Vagina (tissue), 2 donors: ENCODE results near the gene FAM53A. TPM values are rescaled to one million over a fixed set of nuclear protein-coding genes. Genes with fewer than 3 reads are reported as not detected.
"Not testable (repeated sequence)": the region's sequence is repeated elsewhere in the genome, so short reads cannot be mapped to it uniquely, and the experiment has no call there.

ENCODE experiments used
- DNase-seq, 2 donors: peaks; one replicate each; pipeline ENCODE4 v3.0.0-alpha.2; 2017; ENCODE audit errors: extremely low spot score in 2 of 2
- H3K27ac ChIP-seq: fragments of 200-600 bp; sonication (generic); one replicate; pipeline ENCODE4 v1.5.1; 2019
- H3K27me3 ChIP-seq: fragments of 200-600 bp; sonication (generic); one replicate; pipeline ENCODE4 v1.5.1; 2019
- H3K36me3 ChIP-seq, 2 donors: fragments of 200-600 bp; sonication (generic); one replicate each; pipeline ENCODE4 v1.5.1; 2017 to 2019
- H3K4me1 ChIP-seq: fragments of 200-600 bp; sonication (generic); one replicate; pipeline ENCODE4 v1.5.1; 2019
- H3K4me3 ChIP-seq, 2 donors: fragments of 200-600 bp; sonication (generic); 1 replicate in 1 of 2; 2 replicates in 1 of 2; pipeline ENCODE4 v1.5.1; 2016 to 2019
- H3K9me3 ChIP-seq: fragments of 200-600 bp; sonication (generic); one replicate; pipeline ENCODE4 v1.5.1; 2019
- POLR2A ChIP-seq, 2 donors: fragments of 450-650 bp; IDR thresholded peaks; one replicate each; pipeline ENCODE4 v1.6.1; 2017; ENCODE audit warnings: antibody characterized with exemption in 2 of 2, mild to moderate bottlenecking in 2 of 2, moderate library complexity in 2 of 2
- POLR2AphosphoS5 ChIP-seq, 2 donors: sonication (generic); formaldehyde crosslinking; IDR thresholded peaks; one replicate each; pipeline ENCODE4 v1.9.0; 2017; ENCODE audit warnings: antibody characterized with exemption in 2 of 2, mild to moderate bottlenecking in 2 of 2, low read depth in 1 of 2; ENCODE audit not compliant: insufficient read depth in 1 of 2
- intact Hi-C: fragments of 100-400 bp; cut with DNase I; formaldehyde crosslinking; loops from one replicate; pipeline ENCODE4 v1.15.1; 2023
- total RNA-seq: library from RNA; depleted of rRNA; stranded (reverse); fragments of >200 nt; gene quantifications from one replicate; pipeline ENCODE4 v1.2.3, GENCODE V29; 2016
- TF ChIP-seq, protein P1 (sequence below), 3 experiments: fragments of 450-650 bp in 2 of 3; fragments of 200-600 bp in 1 of 3; sonication (generic) in 1 of 3; IDR thresholded peaks; one replicate each; pipeline ENCODE4 v1.5.1; 2017 to 2019; ENCODE audit warnings: antibody characterized with exemption in 3 of 3, mild to moderate bottlenecking in 2 of 3, moderate library complexity in 2 of 3

The FAM53A gene
- total RNA-seq, 1 donor from 2014 or later: 13.8 TPM

DNA sequence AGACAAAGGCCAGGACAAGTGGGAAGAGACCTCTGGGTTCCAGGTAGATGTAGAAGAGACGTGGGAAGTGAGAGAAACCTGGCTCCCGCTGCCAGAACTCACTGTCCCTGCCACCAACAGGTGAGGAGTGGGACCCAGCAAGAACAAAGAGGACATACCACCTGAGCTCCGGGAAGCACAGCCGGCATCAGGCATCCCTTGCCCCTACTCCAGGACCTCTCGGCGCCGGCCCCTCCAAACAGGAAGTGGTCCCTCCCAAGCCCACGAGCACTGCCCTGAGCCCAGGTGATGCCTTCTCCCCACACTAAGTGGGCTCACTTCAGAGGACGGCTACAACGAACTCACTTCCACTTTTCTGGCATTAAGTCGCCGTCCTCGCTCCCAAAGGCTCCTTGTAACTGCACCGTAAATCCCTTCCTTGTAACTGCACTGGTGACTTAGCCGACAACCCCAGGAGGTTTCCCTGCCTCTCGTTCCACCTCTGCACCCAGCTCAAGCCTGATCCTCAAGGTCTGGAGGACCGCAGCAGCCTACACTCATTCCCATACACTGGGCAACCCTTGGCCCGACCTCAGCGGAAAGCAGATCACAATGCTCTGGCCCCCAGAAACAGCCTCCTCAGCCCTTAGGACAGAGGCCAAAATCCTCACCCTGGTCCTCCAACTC lies 8.8 kb downstream of the FAM53A start:
- TF ChIP-seq POLR2AphosphoS5 (IDR thresholded peaks at IDR 0.05; ENCODE audit: insufficient read depth in 1 of 2, low read depth in 1 of 2): no peak
- TF ChIP-seq, protein P1, sequence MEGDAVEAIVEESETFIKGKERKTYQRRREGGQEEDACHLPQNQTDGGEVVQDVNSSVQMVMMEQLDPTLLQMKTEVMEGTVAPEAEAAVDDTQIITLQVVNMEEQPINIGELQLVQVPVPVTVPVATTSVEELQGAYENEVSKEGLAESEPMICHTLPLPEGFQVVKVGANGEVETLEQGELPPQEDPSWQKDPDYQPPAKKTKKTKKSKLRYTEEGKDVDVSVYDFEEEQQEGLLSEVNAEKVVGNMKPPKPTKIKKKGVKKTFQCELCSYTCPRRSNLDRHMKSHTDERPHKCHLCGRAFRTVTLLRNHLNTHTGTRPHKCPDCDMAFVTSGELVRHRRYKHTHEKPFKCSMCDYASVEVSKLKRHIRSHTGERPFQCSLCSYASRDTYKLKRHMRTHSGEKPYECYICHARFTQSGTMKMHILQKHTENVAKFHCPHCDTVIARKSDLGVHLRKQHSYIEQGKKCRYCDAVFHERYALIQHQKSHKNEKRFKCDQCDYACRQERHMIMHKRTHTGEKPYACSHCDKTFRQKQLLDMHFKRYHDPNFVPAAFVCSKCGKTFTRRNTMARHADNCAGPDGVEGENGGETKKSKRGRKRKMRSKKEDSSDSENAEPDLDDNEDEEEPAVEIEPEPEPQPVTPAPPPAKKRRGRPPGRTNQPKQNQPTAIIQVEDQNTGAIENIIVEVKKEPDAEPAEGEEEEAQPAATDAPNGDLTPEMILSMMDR (IDR thresholded peaks at IDR 0.05): no peak
- TF ChIP-seq POLR2A (IDR thresholded peaks at IDR 0.05): no peak
- no peak for DNase-seq
- H3K27me3 ChIP-seq: no peaks in the 10 kb centered on the region
- H3K36me3 ChIP-seq: no peaks in the 10 kb centered on the region
- no peak overlapping the region for H3K4me3 ChIP-seq
- no peaks in the 10 kb centered on the region for H3K9me3 ChIP-seq
- no peaks in the 10 kb centered on the region for H3K4me1 ChIP-seq
- intact Hi-C loops: no loop called here
- H3K27ac ChIP-seq: no peak overlapping the region

DNA sequence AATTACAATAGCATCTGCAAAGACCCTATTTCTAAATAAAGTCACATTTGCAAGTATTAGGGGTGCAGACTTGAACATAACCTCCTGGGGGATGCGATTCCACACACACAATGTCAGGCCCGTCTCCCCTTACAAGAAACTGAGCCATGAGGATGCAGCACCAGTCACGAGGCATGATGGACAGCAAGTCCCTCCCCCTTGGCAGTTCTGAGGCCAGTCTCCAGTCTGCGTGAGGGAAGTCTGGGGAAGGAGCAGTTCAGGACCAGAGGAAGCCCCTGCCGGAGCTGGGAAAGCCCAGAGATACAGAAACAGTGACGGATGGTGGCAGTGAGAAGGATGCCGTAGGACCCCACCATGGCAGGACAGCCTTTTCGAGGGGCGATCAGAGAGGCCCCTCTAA lies 9.4 kb downstream of the FAM53A start:
- Histone ChIP-seq H3K36me3 (no peaks in the 10 kb centered on the region), H3K9me3 (no peaks in the 10 kb centered on the region), H3K27me3 (no peaks in the 10 kb centered on the region), H3K4me3 (no peak overlapping the region), H3K27ac (no peak overlapping the region), H3K4me1 (no peaks in the 10 kb centered on the region)
- DNase-seq: no peak
- TF ChIP-seq POLR2AphosphoS5 (IDR thresholded peaks at IDR 0.05; ENCODE audit: insufficient read depth in 1 of 2, low read depth in 1 of 2): no peak
- TF ChIP-seq POLR2A (IDR thresholded peaks at IDR 0.05): no peak
- intact Hi-C loops: no loop called here

DNA sequence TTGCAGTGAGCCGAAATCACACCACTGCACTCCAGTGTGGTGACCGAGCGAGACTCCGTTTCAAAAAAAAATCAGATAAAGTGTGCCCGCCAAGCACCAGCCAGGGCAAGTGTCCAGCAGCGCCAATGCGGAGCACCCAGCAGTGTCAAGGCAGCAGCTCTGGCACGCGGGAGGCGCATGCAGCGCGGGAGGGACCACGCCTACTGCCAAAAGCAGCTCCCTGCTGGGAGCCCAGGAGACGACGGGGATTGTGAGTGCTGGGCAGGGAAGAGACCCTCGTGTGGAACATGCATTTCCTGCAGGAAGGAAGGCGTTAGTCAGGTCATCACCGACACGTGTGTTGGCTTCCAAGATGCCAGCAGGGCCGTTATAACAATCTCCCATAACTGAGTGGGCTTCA lies 10.4 kb downstream of the FAM53A start:
- no peak overlapping the region for H3K4me3 ChIP-seq
- no peak for DNase-seq
- H3K9me3 ChIP-seq: no peaks in the 10 kb centered on the region
- no peak overlapping the region for H3K27ac ChIP-seq
- H3K4me1 ChIP-seq: no peaks in the 10 kb centered on the region
- intact Hi-C loops: no loop called here
- H3K27me3 ChIP-seq: no peaks in the 10 kb centered on the region
- TF ChIP-seq, protein P1 (IDR thresholded peaks at IDR 0.05): no peak
- TF ChIP-seq POLR2AphosphoS5 (IDR thresholded peaks at IDR 0.05; ENCODE audit: insufficient read depth in 1 of 2, low read depth in 1 of 2) (no peak), POLR2A (IDR thresholded peaks at IDR 0.05) (no peak)
- H3K36me3 ChIP-seq: no peaks in the 10 kb centered on the region

DNA sequence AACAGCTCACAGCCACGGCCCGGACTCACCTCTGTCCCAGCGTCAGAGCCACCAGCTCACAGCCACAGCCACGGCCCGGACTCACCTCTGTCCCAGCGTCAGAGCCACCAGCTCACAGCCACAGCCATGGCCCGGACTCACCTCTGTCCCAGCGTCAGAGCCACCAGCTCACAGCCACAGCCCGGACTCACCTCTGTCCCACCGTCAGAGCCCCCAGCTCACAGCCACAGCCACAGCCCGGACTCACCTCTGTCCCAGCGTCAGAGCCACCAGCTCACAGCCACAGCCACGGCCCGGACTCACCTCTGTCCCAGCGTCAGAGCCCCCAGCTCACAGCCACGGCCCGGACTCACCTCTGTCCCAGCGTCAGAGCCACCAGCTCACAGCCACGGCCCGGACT lies 13.1 kb downstream of the FAM53A start:
- DNase-seq, H3K9me3 ChIP-seq, H3K4me1 ChIP-seq, H3K27ac ChIP-seq, H3K36me3 ChIP-seq, intact Hi-C loops, H3K4me3 ChIP-seq, H3K27me3 ChIP-seq: not testable (repeated sequence)

DNA sequence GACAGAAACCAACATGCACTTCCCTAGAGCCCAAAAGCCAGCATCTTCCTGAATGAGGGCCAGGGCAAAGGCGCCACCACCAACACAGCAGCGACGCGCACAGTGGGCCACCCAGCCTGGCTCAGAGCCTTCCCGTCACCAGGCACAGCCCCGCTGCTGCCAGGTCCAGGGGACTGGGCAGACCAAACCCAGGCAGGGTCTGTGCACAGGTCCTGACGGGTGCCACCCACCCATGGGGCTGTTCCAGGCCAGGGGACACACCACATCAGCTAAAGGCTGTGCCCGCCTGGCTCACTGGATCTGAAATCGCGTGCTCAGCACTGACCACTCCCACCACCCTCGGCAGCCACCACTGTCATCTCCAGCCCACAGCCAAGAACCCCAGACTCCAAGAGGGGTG lies 13.8 kb downstream of the FAM53A start:
- H3K27ac ChIP-seq: no peak overlapping the region
- intact Hi-C loops: no loop called here
- no peaks in the 10 kb centered on the region for H3K36me3 ChIP-seq
- H3K4me1 ChIP-seq: no peaks in the 10 kb centered on the region
- no peak for DNase-seq
- no peaks in the 10 kb centered on the region for H3K27me3 ChIP-seq
- TF ChIP-seq, protein P1 (IDR thresholded peaks at IDR 0.05): no peak
- no peaks in the 10 kb centered on the region for H3K9me3 ChIP-seq
- H3K4me3 ChIP-seq: no peak overlapping the region

DNA sequence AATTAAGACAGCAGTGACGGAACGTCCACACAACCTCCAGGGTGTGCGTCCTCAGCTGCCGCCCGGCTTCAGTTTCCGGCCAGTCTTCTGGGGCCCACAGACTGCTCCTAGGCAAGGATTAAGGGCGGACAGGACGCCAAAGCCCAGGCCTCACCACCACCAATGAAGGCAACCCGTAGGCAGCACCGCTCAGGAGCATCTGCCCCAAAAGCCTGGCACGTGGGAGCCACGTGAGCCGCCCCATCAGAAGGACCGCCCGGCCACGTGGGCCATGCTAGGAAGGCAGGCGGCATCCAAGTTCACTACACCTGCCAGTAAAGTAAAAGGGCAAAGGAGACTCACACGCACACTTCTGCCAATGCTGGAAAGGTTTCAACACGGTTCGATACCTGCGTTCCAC lies 14.3 kb downstream of the FAM53A start:
- no peaks in the 10 kb centered on the region for H3K9me3 ChIP-seq
- no peak overlapping the region for H3K27ac ChIP-seq
- intact Hi-C loops: no loop called here
- H3K4me3 ChIP-seq: no peak overlapping the region
- H3K27me3 ChIP-seq: no peaks in the 10 kb centered on the region
- DNase-seq: no peak
- no peaks in the 10 kb centered on the region for H3K36me3 ChIP-seq
- no peaks in the 10 kb centered on the region for H3K4me1 ChIP-seq
- TF ChIP-seq, protein P1 (IDR thresholded peaks at IDR 0.05): no peak
- TF ChIP-seq POLR2A (IDR thresholded peaks at IDR 0.05) (no peak), POLR2AphosphoS5 (IDR thresholded peaks at IDR 0.05; ENCODE audit: insufficient read depth in 1 of 2, low read depth in 1 of 2) (no peak)
